Measurements from ENCODE around the gene PTOV1.

The PTOV1 gene

GRCh38 chr19:49892716-49893115, 41.8 kb downstream of the PTOV1 start:
- no peak for DNase-seq

DNA sequence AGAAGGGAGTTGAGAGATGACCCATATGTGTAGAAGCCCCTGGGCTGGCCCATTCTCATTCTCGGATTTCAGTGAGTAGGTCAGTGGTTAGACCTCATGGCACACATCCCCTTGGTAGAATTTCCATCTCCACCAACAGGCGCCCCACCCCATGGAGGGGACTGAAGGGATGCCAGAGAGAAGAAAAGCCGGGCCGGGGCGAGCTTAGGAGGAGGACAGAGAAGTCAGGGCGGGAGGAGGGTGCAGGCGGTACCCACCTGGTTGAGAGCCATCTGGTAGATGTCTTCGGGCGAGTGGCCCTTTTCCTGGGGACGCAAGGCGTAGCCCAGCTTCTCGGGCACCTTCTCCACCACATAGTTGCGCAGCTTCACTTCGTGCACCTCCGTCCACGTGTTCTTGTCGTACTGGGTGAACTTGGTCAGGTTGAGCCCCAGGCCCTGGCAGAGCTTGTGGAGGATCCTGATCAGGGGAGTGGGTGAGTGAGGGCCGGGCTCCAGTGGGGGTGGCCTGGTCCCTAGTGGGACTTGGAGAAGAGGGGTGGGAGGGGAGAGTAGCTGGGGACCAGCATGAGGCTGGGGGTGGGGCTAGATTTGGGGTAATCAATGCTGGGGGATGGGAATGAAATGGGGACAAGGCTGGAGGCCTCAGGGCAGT, 43.2 kb downstream of the PTOV1 start:
- DNase-seq: no peak

DNA sequence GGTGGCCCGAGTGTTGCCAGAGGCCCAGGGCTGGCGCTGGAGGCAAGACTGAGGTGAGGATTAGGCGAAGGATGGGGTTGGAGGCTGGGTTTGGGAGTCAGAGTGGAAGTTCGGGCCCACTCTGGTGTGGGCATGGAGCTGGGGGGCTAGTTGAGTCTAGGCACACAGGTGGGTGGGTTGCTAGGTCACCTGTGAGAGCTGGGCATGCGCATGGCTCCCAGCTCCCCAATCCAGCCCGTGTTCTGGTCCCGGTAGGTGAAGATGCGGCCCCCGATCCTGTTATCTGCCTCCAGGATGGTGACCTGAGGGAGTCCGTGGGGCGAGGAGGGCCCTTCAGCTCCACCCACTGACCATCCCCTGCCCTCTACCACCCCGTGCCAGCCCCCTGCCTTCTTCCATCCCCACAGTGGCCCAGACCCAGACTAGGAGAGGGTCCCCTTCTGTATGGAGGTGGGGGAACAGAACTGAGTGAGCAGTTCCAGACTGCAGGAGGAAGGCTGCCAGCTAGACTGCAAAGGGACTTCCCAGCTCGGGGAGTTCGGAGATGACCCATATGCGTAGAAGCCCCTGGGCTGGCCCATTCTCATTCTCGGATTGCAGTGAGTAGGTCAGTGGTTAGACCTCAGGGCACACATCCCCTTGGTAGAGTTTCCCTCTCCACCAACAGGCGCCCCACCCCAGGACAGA, 44.1 kb downstream of the PTOV1 start:
- no peak for DNase-seq

DNA sequence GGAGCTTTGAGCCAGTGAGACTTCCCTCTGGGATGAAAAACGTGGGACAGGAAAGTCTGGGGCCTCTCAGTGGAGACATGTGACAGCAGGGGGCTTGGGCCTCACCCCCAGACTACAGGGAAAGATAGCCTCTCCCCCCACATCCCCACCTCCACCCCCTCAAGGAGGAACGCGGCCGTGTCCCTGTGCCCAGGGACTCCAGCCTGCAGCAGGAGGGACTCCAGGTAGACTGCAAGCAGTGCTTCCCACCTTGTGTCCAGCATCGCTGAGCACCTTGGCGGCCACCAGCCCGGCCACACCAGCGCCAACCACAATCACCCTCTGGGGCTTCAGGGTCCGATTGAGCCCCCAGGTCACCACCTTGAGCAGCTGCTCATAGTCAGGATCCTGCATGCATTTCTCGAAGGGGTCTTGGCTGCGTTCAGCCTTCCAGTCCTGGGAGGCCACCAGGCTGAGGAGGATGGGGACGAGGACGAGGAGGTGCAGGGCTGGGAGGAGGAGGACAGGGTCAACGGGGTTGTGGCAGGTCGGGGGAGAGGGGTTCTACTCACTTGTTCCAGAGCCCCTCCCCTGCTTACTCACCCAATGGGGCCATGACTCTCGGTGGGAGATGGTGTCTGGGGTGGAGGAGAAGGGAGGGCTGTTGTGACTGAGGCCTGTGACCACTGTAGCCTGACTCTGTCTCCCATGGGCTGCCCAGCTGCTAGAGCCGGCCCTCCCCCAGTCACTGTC, 44.8 kb downstream of the PTOV1 start:
- DNase-seq: no peak

- no peak for DNase-seq
Observed at GRCh38 chr19:49896863-49897621, 46.1 kb downstream of the PTOV1 start, which contains the start of gene IL4I1. TSS of gene IL4I1 (minus strand) at chr19:49896887. CDS start at chr19:49896160, 727 bp downstream.

GRCh38 chr19:49904136-49904535, 53.2 kb downstream of the PTOV1 start:
- no peak for DNase-seq

DNA sequence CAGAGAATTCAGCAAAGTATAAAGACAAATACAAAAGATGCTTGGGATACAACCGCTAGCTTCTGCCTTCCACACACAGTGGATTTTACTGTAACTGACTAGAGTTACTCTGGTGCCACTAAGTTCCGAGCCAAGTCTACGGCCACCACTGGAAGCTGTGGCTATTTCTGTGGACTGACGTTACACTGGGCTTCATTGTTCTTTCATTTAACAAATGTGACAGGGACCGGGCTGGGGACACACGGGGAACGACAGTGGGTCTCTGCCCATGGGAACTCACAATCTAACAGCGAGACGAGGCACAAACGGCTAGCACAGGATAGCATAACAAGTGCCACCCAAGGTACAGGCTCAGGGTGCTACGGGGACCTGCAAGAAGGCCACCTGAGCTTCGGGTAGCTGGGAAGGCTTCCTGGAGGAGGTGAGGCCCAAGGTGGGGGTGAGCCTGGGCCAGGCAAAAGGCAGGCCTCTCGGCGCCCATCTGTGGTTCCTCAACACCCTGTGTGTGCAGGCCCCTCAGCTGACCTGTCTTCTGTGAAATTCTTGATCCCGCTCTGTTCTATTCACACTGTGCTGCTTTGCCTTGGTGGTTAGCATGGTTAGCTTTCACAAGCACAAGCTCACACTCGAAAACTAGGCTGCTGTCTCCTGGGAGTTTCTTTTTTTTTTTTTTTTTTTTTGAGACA, 56.1 kb downstream of the PTOV1 start:
- DNase-seq: no peak

DNA sequence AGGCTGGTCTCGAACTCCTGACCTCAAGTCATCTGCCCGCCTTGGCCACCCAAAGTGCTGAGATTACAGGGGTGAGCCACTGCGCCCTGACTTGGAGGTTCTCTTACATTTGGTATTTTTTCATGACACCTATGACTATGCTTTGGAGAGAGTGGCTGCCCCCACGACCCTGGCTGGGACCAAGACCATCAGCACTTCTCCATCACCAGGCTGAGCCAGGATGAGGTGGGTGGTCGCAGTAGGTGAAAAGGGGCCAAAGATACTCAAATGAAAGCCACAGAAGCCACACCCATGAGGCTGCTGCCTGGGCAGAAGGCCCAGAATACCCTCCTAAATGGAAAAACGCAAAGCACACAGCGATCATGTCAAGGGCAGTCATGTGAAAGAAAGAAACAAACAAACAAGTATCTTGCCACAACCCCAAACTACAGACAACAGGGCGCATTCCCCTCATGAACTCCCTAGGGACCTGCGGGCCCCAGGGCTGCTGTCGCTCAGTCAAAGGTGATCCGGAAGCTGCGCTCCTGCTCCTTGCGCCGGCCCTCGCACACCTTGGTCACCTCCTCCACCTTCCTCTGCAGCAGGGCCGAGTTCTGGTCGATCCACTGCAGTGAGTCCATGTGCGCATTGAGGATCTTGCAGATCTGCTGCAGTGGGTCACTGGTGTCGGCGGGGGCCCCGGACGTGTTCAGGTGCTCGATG, 56.9 kb downstream of the PTOV1 start:
- no peak for DNase-seq

- DNase-seq: no peak
Observed at GRCh38 chr19:49908480-49909420, 57.8 kb downstream of the PTOV1 start.

GRCh38 chr19:49910179-49910578, 59.2 kb downstream of the PTOV1 start:
- DNase-seq: no peak

Data from DMS79 (cell line).